Osteocyte (in vitro differentiated cells): ENCODE results near the gene CFAP46. TPM values are rescaled to one million over a fixed set of nuclear protein-coding genes. Genes with fewer than 3 reads are reported as not detected.

Source experiments
- DNase-seq: peaks from one replicate; pipeline ENCODE4 v3.0.0; 2021; ENCODE audit warnings: mixed read lengths; ENCODE audit not compliant: unreplicated experiment; ENCODE audit errors: extremely low spot score
- H3K27ac Mint-ChIP-seq: one replicate; pipeline ENCODE4 v1.8.0; 2021; ENCODE audit warnings: mild to moderate bottlenecking, mixed read lengths; ENCODE audit not compliant: unreplicated experiment
- H3K27me3 Mint-ChIP-seq: one replicate; pipeline ENCODE4 v1.8.0; 2021; ENCODE audit warnings: mixed read lengths; ENCODE audit not compliant: unreplicated experiment
- H3K36me3 Mint-ChIP-seq: one replicate; pipeline ENCODE4 v1.8.0; 2021; ENCODE audit warnings: mixed read lengths; ENCODE audit not compliant: unreplicated experiment
- H3K4me1 Mint-ChIP-seq: one replicate; pipeline ENCODE4 v1.8.0; 2021; ENCODE audit warnings: mixed read lengths; ENCODE audit not compliant: unreplicated experiment
- H3K4me3 Mint-ChIP-seq: one replicate; pipeline ENCODE4 v1.8.0; 2021; ENCODE audit warnings: mild to moderate bottlenecking, moderate library complexity, mixed read lengths; ENCODE audit not compliant: unreplicated experiment
- H3K9me3 Mint-ChIP-seq: one replicate; pipeline ENCODE4 v1.8.0; 2021; ENCODE audit warnings: mixed read lengths; ENCODE audit not compliant: unreplicated experiment
- total RNA-seq: library from RNA; stranded (reverse); gene quantifications from 2 replicates; pipeline ENCODE4 v1.2.1, GENCODE V29; 2021
- TF ChIP-seq, protein P1 (sequence below): fragments of 200-600 bp; sonication (generic); IDR thresholded peaks from 2 replicates; pipeline ENCODE4 v1.5.0; 2021; ENCODE audit warnings: antibody characterized with exemption, mild to moderate bottlenecking, moderate library complexity

The CFAP46 gene
- total RNA-seq, 1 donor from 2014 or later, result 0.56 TPM

DNA sequence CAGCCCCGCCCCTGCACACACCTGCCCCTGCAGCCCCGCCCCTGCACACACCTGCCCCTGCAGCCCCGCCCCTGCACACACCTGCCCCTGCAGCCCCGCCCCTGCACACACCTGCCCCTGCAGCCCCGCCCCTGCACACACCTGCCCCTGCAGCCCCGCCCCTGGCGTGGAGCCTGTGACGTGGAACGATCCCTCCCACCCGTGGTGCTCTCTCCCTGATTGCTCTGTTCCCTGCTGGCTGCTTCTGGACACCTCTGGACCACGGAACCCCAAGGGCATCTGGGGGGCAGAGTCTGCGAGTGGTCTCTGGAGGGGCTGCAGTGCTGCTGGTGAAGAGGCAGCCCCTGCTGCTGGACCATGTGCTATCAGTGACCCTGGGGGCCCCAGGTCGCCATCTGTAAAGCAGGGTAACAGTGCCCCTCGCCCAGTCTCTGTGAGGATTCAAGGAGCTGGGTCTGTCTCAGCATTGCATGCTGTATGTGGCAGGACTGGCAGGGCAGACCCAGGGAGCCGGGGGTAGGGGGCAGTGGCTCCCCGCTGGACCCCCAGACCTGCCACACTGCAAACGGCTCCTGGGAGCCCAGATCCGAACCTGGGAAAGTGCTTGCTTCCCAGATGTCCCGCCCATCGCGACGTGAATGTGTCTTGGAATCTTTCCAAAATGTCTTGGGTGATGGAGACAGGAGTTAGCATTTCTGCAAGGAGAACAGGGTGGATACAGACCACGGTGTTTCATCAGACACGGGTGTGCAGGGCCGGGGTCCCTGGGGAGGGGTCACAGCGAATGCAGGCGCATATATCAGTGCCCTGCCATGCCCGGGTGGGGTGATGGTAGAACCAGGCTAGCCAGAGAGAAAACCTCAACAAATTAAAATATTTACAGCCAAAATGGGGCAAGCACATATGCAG, 128.6 kb downstream of the CFAP46 start:
- TF ChIP-seq, protein P1, sequence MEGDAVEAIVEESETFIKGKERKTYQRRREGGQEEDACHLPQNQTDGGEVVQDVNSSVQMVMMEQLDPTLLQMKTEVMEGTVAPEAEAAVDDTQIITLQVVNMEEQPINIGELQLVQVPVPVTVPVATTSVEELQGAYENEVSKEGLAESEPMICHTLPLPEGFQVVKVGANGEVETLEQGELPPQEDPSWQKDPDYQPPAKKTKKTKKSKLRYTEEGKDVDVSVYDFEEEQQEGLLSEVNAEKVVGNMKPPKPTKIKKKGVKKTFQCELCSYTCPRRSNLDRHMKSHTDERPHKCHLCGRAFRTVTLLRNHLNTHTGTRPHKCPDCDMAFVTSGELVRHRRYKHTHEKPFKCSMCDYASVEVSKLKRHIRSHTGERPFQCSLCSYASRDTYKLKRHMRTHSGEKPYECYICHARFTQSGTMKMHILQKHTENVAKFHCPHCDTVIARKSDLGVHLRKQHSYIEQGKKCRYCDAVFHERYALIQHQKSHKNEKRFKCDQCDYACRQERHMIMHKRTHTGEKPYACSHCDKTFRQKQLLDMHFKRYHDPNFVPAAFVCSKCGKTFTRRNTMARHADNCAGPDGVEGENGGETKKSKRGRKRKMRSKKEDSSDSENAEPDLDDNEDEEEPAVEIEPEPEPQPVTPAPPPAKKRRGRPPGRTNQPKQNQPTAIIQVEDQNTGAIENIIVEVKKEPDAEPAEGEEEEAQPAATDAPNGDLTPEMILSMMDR, result no peak
- Mint-ChIP-seq H3K27me3 (peaks cover 23% of the 10 kb centered on the region), H3K9me3 (peaks cover under 1% of the 10 kb centered on the region), H3K4me3 (no peak overlapping the region), H3K36me3 (no peaks in the 10 kb centered on the region), H3K4me1 (no peaks in the 10 kb centered on the region), H3K27ac (no peak overlapping the region)
- DNase-seq, result no peak

DNA sequence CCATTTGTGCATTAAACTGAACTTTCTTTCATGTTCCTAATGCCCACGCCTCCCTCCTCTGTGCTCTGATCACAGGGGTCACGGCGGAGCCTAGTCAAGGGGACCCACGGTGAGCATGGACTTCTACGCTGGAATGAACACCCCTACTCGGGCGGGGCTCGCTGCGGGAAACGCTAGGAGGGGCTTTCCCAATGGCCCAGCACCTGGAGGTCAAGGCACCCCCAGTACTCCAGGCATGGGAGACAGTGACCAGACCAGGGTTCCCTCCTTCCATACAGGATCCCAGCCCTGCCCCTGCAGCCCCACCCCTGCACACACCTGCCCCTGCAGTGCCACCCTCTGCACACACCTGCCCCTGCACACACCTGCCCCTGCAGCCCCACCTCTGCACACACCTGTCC, 129.4 kb downstream of the CFAP46 start:
- Mint-ChIP-seq H3K9me3 (no peaks in the 10 kb centered on the region), H3K27ac (no peak overlapping the region), H3K27me3 (peaks cover 21% of the 10 kb centered on the region), H3K4me1 (no peaks in the 10 kb centered on the region), H3K36me3 (no peaks in the 10 kb centered on the region), H3K4me3 (no peak overlapping the region)
- no peak for DNase-seq
- TF ChIP-seq, protein P1, result no peak

- TF ChIP-seq, protein P1, result no peak
- no peaks in the 10 kb centered on the region for H3K36me3 Mint-ChIP-seq
- no peak overlapping the region for H3K4me3 Mint-ChIP-seq
- no peak overlapping the region for H3K27ac Mint-ChIP-seq
- peaks cover 21% of the 10 kb centered on the region for H3K27me3 Mint-ChIP-seq
- H3K9me3 Mint-ChIP-seq, result no peaks in the 10 kb centered on the region
- DNase-seq, result no peak
- H3K4me1 Mint-ChIP-seq, result no peaks in the 10 kb centered on the region
These were observed 129.8 kb downstream of the CFAP46 start for GRCh38 chr10:132812520-132812919.

DNA sequence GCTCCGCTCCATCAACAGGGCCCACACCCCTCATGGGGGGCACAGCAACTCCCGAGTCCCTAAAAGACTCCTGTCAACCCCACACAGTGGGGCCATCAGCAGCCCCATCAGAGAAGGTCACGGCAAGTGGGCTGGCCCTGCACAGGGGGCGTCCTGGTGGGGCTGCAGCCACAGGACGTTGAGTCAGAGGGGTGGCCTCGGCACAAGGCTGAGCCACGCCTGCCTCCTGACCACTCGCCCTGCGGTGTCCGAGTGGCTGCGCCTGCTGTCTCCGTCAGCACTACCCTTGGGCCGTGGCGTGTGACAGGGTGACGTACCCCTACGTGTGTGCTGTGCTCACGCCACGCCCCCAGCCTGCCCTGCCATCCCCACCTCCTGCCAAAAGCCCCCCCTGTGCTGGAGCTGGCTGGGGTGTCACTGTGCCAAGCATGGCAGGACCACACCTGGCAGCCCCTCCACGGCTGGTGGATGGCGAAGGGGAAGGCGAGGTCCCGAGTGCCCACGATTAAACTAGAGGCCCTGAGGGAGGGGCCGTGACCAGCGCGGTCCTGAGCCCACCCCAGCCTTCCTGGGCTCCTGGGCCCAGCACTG, 130.4 kb downstream of the CFAP46 start:
- TF ChIP-seq, protein P1, result no peak
- Mint-ChIP-seq H3K27ac (no peak overlapping the region), H3K27me3 (peaks cover 16% of the 10 kb centered on the region), H3K4me1 (no peaks in the 10 kb centered on the region), H3K9me3 (no peaks in the 10 kb centered on the region), H3K36me3 (no peaks in the 10 kb centered on the region), H3K4me3 (no peak overlapping the region)
- DNase-seq, result no peak
